Measurements from ENCODE around the gene LYSMD2.

DNA sequence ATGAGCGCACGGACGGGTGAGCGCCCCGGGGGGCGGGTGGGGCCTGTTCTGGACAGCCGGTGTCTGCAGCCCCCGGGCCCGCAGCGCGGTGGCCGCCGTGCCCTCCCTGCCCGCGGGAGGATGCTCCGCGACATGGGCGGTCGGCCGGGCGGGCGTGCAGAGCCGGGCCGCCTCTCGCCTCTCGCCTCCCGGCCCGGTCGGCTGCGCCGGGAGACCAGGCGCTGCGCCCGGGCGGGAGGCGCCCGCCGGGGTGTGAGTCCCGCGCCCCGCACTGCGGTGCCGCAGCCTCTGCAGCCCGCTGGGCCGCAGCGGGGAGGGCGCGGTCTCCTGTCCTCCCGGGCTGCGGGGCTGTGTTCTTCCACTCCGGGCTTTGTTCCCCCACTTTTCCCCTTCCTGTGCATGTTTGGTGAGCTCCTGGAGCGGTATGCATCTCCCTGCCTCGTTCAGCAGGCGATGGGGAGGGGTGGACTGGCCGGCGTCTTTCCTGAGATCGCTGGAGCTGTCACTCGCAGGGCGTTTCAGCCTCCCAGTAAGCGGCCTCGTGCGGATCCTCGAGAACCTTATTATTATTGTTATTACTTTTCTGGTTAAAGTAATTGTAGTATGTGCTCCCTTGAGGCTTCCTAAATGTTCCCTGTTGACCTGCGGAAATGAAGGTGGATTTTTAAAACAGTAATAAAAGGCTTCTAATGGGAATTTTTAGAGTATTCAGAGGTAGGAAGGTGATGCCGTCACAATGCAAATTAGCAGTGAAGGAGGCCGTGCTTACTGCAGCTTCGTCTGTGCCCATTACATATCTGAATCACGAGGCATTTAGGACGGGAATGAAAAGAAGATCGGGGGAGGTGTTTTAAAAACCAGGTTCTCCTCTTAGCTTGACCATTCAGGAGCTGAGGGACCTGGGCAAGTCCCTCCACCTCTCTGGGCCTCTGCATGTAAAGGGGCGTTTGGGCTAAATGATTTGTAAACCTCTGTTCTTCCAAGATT lies 14.5 kb upstream of the LYSMD2 start:
- TF ChIP-seq POLR2A (IDR thresholded peaks at IDR 0.05): no peak
- TF ChIP-seq CTCF (IDR thresholded peaks at IDR 0.05): no peak

Data from heart left ventricle (tissue), 13 donors.